Brain microvascular endothelial cell (primary cell): ENCODE data around the gene EFEMP1.
A peak's percentile ranks its signal among the peaks of the same experiment; 100 is the strongest.

Source experiments
- DNase-seq: peaks from one replicate; pipeline ENCODE4 v3.0.0-alpha.2; 2020
- H3K27ac ChIP-seq: fragments of 250-450 bp; sonication (Bioruptor Pico); 2 replicates; pipeline ENCODE4 v1.5.1; 2020; ENCODE audit warnings: mild to moderate bottlenecking, moderate library complexity
- H3K27me3 ChIP-seq: fragments of 250-450 bp; sonication (Bioruptor Pico); replicated peaks from 2 replicates; pipeline ENCODE4 v1.5.1; 2020; ENCODE audit warnings: mild to moderate bottlenecking
- H3K36me3 ChIP-seq: fragments of 250-450 bp; sonication (Bioruptor Pico); replicated peaks from 2 replicates; pipeline ENCODE4 v1.5.1; 2020; ENCODE audit warnings: mild to moderate bottlenecking
- H3K4me3 ChIP-seq: 2 replicates; pipeline ENCODE4 v1.5.1; 2011; ENCODE audit warnings: low read depth, mild to moderate bottlenecking, control low read depth, low read length, moderate library complexity
- CTCF ChIP-seq: IDR thresholded peaks from 2 replicates; pipeline ENCODE4 v1.5.1; 2011; ENCODE audit warnings: low read depth, mild to moderate bottlenecking, moderate library complexity, low read length, control low read depth, inconsistent platforms; ENCODE audit errors: missing control alignments
- in situ Hi-C: cut with HindIII; loops from 2 replicates; pipeline ENCODE4 v1.10.0; 2017; ENCODE audit warnings: low sequenced_read_pairs, low pct_ligation_motif_present

Gene EFEMP1

GRCh38 chr2:55923091-55923981, at the start of gene EFEMP1:
Gene EFEMP1, minus strand, starts transcription at chr2:55923782. Its CDS starts 1,342 bp downstream, at chr2:55922440.
- peak; percentile 22 for DNase-seq
- in situ Hi-C loops: no loop called here
- no peaks in the 10 kb centered on the region for H3K36me3 ChIP-seq
- H3K27ac ChIP-seq: no peak within 1 kb of the TSS
- H3K27me3 ChIP-seq: peaks cover 2% of the 10 kb centered on the region
- peak; percentile 3 for TF ChIP-seq CTCF
- H3K4me3 ChIP-seq: peak within 1 kb of the TSS; percentile 72

- no peak overlapping the region for H3K4me3 ChIP-seq
- no peaks in the 10 kb centered on the region for H3K36me3 ChIP-seq
- TF ChIP-seq CTCF: no peak
Measured at GRCh38 chr2:55970500-55970899, 46.9 kb upstream of the EFEMP1 start.

GRCh38 chr2:55968941-55969340, 45.4 kb upstream of the EFEMP1 start:
- no peaks in the 10 kb centered on the region for H3K27me3 ChIP-seq
- DNase-seq: no peak
- TF ChIP-seq CTCF: no peak
- no peak overlapping the region for H3K27ac ChIP-seq
- no peak overlapping the region for H3K4me3 ChIP-seq
- in situ Hi-C loops: no loop called here
- H3K36me3 ChIP-seq: no peaks in the 10 kb centered on the region

More at GRCh38 chr2:55970500-55970899, 46.9 kb upstream of the EFEMP1 start:
- no peak for DNase-seq
- Histone ChIP-seq H3K27me3 (no peaks in the 10 kb centered on the region), H3K27ac (no peak overlapping the region)
- in situ Hi-C loops: no loop called here

GRCh38 chr2:55966401-55967118, 43.0 kb upstream of the EFEMP1 start:
- in situ Hi-C loops: no loop called here
- no peaks in the 10 kb centered on the region for H3K27me3 ChIP-seq
- H3K36me3 ChIP-seq: no peaks in the 10 kb centered on the region
- H3K4me3 ChIP-seq: no peak overlapping the region
- DNase-seq: no peak
- TF ChIP-seq CTCF: no peak
- H3K27ac ChIP-seq: no peak overlapping the region

GRCh38 chr2:55965966-55966365, 42.4 kb upstream of the EFEMP1 start:
- H3K27me3 ChIP-seq: no peaks in the 10 kb centered on the region
- no peak overlapping the region for H3K27ac ChIP-seq
- H3K4me3 ChIP-seq: no peak overlapping the region
- in situ Hi-C loops: no loop called here
- TF ChIP-seq CTCF: no peak
- DNase-seq: no peak
- H3K36me3 ChIP-seq: no peaks in the 10 kb centered on the region
